Neural crest cell (in vitro differentiated cells): Measurements from ENCODE around the gene GALNTL6. TPM values are rescaled to one million over a fixed set of nuclear protein-coding genes. Genes with fewer than 3 reads are reported as not detected.

Experiments used
- DNase-seq: peaks from one replicate; pipeline ENCODE4 v3.0.0; 2021; ENCODE audit warnings: low read depth, mixed read lengths, low spot score
- H3K27ac Mint-ChIP-seq: one replicate; pipeline ENCODE4 v1.8.0; 2021; ENCODE audit warnings: mild to moderate bottlenecking, mixed read lengths; ENCODE audit not compliant: unreplicated experiment
- H3K27me3 Mint-ChIP-seq: 2 replicates; pipeline ENCODE4 v1.8.0; 2021; ENCODE audit warnings: low read depth, mild to moderate bottlenecking, mixed read lengths
- H3K36me3 Mint-ChIP-seq: 2 replicates; pipeline ENCODE4 v1.8.0; 2021; ENCODE audit warnings: low read depth, mild to moderate bottlenecking, mixed read lengths
- H3K4me1 Mint-ChIP-seq: 2 replicates; pipeline ENCODE4 v1.8.0; 2021; ENCODE audit warnings: mixed read lengths
- H3K4me3 Mint-ChIP-seq: one replicate; pipeline ENCODE4 v1.8.0; 2021; ENCODE audit warnings: mild to moderate bottlenecking, mixed read lengths
- H3K9me3 Mint-ChIP-seq: 2 replicates; pipeline ENCODE4 v1.8.0; 2021; ENCODE audit warnings: mixed read lengths
- total RNA-seq: library from RNA; stranded (reverse); gene quantifications from 2 replicates; pipeline ENCODE4 v1.2.1, GENCODE V29; 2021
- TF ChIP-seq, protein P1 (sequence below): fragments of 200-600 bp; sonication (generic); conservative IDR thresholded peaks from 2 replicates; pipeline ENCODE4 v1.5.0; 2021; ENCODE audit warnings: antibody characterized with exemption, mild to moderate bottlenecking

Gene GALNTL6
- total RNA-seq, 1 donor from 2014 or later, result 0.07 TPM

DNA sequence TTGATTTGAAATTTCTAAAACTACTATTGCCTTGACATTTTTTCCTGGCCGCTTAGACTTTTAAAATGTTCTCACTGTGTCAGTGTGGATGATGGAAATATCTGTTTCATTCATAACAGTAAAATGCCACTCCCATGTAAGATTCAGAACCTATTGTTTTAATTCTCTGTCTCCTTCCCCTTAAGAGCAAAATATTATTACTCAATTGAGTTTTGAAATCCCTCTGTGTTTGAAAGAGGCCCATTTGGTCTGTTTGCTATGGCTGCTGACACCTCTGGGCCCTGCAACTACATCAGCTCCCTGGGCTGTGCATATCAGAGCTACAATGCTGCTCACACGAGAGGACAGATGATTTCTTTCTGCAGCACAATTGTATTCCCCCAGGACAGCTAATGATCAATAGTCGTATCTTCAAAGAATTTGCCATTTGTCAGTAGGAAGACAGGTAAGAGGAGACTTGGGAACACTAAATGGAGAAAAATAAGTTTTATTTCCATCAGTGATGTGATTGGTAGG, 967.4 kb downstream of the GALNTL6 start:
- H3K36me3 Mint-ChIP-seq, result no peaks in the 10 kb centered on the region
- TF ChIP-seq, protein P1, sequence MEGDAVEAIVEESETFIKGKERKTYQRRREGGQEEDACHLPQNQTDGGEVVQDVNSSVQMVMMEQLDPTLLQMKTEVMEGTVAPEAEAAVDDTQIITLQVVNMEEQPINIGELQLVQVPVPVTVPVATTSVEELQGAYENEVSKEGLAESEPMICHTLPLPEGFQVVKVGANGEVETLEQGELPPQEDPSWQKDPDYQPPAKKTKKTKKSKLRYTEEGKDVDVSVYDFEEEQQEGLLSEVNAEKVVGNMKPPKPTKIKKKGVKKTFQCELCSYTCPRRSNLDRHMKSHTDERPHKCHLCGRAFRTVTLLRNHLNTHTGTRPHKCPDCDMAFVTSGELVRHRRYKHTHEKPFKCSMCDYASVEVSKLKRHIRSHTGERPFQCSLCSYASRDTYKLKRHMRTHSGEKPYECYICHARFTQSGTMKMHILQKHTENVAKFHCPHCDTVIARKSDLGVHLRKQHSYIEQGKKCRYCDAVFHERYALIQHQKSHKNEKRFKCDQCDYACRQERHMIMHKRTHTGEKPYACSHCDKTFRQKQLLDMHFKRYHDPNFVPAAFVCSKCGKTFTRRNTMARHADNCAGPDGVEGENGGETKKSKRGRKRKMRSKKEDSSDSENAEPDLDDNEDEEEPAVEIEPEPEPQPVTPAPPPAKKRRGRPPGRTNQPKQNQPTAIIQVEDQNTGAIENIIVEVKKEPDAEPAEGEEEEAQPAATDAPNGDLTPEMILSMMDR, result no peak
- DNase-seq, result no peak
- no peak overlapping the region for H3K27ac Mint-ChIP-seq
- no peaks in the 10 kb centered on the region for H3K4me1 Mint-ChIP-seq
- no peaks in the 10 kb centered on the region for H3K9me3 Mint-ChIP-seq
- H3K4me3 Mint-ChIP-seq, result no peak overlapping the region
- H3K27me3 Mint-ChIP-seq, result no peaks in the 10 kb centered on the region

DNA sequence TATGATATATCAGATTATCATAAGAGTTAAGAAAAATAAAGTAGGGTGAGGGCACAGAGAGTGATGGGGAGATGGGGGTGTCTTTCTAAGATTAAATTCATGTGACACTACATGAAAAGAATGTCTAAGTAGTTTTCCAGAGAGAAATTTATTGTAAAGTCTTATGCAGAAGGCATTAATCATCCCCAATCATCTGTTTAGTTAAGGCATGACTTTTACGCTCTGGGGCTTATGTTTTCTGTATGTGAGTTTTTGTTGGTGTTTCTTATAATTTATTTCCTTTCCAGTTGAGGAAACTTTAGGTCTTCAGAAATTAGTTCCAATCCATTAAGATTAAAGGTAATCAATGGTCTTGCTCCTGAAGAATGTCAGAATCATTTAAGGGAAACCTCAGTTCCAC, 972.4 kb downstream of the GALNTL6 start:
- Mint-ChIP-seq H3K4me1 (peaks cover 6% of the 10 kb centered on the region), H3K4me3 (no peak overlapping the region), H3K36me3 (no peaks in the 10 kb centered on the region), H3K9me3 (no peaks in the 10 kb centered on the region), H3K27me3 (no peaks in the 10 kb centered on the region), H3K27ac (no peak overlapping the region)
- TF ChIP-seq, protein P1, result no peak
- DNase-seq, result no peak

DNA sequence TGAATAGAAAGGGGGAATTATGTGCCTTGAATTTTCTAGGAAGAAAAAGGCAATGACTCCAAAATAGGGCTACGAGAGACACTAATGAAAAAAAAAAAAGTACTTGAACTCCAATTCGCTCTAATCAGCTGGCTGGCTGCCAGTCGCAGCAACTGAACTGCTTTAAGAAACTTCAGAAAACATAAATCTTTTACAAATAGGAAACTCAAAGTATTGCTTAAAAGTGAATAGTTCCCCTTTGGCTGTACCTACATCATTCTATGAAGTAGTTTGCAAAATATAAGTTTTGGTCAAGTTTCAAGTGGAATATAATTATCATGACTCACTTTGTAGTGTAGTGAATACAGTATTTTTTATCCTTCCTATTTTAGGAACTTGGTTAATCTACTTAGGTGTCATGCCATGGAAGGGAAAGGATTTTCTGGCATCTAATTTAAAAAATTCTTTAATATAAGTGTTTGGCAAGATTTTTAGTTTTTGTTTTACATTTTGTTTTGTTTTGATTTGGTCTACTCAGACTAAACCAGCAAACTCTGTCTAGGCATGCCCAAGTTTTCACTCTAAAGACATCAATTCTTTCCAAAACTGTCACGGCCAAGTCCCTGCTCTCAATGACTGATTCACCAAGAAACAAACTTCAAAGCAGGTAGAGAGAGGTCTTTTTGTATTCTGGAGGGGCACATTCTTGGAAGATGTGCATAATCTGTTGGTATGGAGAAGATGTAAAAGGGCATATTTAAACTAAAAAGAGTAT, 973.0 kb downstream of the GALNTL6 start:
- Mint-ChIP-seq H3K4me3 (no peak overlapping the region), H3K27me3 (no peaks in the 10 kb centered on the region), H3K9me3 (no peaks in the 10 kb centered on the region), H3K36me3 (no peaks in the 10 kb centered on the region), H3K4me1 (peaks cover 6% of the 10 kb centered on the region), H3K27ac (no peak overlapping the region)
- DNase-seq, result no peak
- TF ChIP-seq, protein P1, result no peak

DNA sequence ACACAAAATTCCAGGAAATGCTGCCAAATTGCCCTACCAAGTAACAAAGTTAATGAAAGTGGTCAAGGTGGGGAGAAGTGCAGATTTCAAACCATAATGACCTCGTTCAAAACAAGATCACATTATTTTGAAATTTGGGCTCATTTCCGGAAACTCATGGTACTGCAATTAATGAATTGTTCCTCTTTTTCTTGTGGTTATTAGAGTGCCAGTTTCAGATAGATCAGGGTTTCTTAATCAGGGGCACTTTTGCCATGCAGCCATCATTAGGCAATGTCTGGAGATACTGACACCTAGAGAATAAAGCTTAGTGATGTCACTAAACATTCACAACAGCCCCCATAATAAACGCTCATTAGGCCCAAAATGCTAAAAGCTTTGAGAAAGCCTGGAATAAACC, 973.9 kb downstream of the GALNTL6 start:
- Mint-ChIP-seq H3K27me3 (no peaks in the 10 kb centered on the region), H3K27ac (no peak overlapping the region), H3K9me3 (no peaks in the 10 kb centered on the region), H3K36me3 (no peaks in the 10 kb centered on the region), H3K4me1 (peaks cover 6% of the 10 kb centered on the region), H3K4me3 (no peak overlapping the region)
- DNase-seq, result no peak
- TF ChIP-seq, protein P1, result no peak

DNA sequence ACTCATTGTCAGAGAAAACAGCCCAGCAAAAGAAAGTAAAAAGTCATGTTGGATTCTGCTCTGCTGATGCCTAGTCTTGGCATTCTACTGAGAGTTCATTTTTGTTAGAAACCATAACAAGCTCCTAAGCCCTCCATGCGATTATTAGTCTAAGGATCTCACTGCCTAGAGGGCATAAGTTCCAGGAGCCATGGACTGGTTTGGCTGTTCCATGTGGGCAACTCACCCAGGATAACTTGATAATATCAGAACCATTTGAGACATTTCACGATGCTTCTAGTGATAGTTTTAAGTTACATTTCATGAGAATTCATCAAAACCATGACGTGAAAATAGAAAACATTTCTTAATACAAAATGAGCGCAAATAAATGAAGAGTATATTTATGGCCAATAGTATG, 978.6 kb downstream of the GALNTL6 start:
- no peaks in the 10 kb centered on the region for H3K9me3 Mint-ChIP-seq
- no peak overlapping the region for H3K4me3 Mint-ChIP-seq
- no peaks in the 10 kb centered on the region for H3K36me3 Mint-ChIP-seq
- H3K27me3 Mint-ChIP-seq, result no peaks in the 10 kb centered on the region
- H3K4me1 Mint-ChIP-seq, result peaks cover 9% of the 10 kb centered on the region
- no peak overlapping the region for H3K27ac Mint-ChIP-seq
- no peak for DNase-seq
- TF ChIP-seq, protein P1, result no peak
